Stimulated activated CD4-positive, alpha-beta T cell treated with anti-CD3 and anti-CD28 coated beads, Interleukin-15, amount 100 ng/mL, for 24 hours (primary cell): Measurements from ENCODE around the gene RAB5IF.
"Not testable (repeated sequence)": the region's sequence is repeated elsewhere in the genome, so short reads cannot be mapped to it uniquely, and the experiment has no call there.

Experiments used
- DNase-seq: peaks from one replicate; pipeline ENCODE4 v3.0.0-alpha.2; 2020

The RAB5IF gene

DNA sequence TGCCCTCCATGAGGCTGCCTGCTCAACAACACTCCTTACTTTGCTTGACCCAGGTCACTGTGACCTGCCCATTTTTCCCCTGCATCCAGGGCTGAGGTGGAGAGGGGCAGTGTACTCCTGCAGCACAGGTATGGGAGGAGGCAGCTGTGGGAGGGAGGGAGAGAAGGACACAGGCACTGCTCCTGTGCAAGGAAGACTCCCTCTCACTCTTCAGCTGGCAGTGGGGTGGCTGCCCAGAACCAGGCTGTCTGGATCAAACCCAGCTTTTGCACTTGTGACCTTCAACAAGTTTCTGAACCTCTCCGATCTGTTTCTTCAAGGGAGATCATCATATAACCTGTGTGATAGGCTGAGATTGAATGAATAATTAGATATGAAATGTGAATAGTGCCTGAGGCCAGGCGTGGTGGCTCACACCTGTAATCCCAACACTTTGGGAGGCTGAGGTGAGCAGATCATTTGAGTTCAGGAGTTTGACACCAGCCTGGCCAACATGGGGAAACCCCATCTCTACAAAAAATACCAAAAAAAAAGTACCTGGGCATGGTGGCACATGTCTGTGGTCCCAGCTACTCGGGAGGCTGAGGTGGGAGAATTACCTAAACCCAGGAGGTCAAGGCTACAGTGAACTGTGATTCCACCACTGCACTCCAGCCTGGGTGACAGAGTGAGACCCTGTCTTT lies 18.1 kb upstream of the RAB5IF start:
- no peak for DNase-seq

DNA sequence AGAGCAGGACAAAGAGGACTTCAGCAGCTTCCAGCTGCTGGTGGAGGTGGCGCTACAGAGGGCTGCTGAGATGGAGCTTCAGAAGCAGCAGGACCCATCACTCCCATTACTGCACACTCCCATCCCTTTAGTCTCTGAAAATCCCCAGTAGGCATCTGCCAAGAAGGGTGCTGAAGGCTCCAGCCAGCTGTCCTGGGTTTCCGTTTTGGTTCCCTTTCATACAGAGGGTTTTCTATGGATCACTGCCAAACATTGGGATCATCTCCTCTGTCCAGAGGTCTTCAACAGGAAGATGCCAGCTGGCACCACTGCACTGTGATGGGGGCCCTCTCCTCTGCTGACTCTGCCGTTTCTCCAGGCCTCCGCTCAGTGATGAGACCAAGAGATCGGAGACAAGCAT lies 14.3 kb upstream of the RAB5IF start:
- DNase-seq = no peak

GRCh38 chr20:36591854-36592641 lies 13.5 kb upstream of the RAB5IF start:
- peak; percentile 60 for DNase-seq

DNA sequence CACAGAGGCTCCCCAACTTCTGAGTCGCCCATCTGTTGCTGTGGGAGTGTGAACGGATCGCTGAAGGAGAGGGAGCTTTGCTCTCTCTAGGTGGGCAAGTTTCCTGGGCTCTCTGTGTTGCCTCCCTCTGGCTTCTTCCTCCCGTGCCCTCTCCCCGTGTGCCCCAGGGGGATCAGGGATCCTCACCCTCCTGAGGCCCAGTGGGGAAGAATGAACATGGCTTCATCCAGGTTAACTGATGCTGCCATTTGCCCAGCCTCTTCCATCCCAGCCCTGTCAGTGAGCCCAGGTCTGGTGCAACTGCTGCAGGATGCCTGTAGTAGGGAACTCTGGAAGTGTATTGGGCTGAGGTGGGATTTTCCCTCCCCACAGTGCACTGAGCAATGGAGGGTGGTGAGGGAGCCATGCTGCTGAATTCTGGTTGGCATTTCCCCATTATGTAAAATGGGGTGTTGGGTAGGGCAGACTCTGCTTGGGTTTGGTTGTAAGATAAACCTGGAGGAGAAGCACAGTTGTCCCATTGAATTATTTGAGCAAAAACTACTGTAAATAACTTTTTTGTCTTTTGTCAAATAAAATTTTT lies 12.1 kb upstream of the RAB5IF start:
- no peak for DNase-seq

DNA sequence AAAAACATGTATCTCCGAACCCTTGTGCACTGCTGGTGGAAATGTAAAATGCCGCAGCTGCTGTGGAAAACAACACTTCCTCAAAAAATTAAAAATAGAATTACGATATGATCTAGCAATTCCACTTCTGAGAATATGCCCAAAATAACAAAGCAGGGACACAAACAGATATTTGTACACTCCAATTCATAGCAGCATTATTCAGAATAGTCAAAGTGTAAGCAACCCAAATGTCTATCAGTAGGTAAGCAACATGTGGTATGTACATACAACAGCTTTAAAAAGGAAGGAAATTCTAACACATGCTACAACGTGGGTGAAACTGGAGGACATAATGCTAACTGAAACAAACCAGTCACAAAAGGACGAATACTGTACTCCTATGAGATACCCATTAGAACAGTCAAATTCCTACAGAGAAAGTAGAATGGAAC lies 5.7 kb upstream of the RAB5IF start:
- no peak for DNase-seq

DNA sequence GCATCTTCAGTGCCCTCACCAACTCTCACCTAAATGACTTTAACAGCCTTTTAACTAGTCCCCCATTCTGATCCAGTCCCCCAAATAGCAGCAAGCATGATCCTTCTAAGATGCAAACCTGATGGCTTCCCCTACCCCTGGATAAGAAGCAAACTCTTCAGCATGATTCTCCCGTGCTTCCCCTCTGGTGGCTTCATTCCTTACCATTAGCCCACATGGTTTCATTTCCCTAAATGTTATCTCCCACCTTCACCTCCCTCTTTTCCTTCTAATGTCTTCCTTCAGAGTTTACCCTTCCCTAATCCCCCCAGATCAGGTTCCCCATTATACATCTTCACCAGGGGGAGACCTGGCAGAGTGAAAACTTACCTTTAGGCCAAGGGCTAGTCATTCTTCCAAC lies 4.0 kb upstream of the RAB5IF start:
- no peak for DNase-seq

DNA sequence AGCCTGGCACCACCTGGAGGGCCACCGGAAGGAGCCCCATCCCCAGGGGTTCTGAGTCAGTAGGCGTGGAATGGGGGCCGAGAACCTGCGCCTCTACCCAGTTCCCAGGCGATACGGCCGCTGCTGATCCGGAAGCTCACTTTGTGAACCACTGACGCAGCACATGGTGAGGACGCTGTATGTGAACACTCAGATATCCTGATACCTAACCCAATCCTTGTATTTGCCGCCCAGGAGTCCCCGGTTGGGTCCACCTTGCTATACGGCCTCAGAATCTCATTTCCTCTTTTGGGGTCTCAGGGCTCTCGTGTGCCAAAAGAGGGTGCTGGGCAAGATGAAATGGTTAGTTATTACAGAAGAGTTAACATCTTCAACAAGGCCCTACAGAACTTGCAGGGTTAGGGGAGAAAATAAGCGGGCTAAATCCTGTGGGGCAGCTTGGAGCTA lies 604 bp upstream of the RAB5IF start:
- DNase-seq = peak; percentile 64

DNA sequence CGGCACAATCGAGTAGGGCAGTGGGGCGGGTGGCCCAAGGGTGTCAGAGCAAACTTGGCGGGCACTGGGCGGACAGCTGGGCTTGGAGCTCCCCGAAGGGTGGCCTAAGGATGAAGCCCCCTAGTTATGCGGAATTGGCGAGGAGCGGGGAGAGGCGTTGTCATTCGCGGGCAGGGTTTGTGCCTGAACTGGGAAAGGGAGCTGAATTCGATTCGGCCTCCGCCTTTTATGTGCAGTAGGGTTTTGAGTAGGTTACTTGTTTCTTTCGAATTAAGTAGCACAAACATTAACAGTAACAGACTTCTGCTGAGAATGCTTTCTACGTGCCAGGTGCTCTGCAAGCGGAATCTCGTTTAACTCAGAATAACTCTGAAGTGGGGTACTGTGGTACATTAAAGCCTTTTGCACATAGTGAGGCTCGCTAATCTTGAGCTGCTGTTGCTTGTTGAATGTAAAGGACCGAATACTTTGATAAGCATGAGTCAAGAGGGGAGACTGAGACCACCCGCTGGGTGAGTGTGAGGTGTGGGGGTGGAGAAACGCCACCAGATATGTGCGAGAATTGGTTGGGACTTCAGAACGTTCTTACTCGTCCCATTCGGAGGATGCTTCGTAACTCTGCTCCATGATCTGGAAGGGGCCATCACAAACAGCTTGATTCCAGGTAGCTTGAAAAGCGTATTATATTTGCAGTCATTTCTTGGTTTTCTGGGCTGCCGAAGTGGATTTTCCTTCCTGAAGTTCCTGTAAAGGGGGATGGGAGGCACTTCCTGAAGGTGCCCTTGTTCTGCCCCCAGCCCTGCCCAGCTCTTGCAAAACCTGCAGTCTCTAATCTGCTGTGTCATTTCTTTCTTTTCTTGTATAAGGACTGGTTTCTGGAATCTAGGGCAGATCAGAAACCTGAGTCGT lies 833 bp downstream of the RAB5IF start:
- peak; percentile 31 for DNase-seq

DNA sequence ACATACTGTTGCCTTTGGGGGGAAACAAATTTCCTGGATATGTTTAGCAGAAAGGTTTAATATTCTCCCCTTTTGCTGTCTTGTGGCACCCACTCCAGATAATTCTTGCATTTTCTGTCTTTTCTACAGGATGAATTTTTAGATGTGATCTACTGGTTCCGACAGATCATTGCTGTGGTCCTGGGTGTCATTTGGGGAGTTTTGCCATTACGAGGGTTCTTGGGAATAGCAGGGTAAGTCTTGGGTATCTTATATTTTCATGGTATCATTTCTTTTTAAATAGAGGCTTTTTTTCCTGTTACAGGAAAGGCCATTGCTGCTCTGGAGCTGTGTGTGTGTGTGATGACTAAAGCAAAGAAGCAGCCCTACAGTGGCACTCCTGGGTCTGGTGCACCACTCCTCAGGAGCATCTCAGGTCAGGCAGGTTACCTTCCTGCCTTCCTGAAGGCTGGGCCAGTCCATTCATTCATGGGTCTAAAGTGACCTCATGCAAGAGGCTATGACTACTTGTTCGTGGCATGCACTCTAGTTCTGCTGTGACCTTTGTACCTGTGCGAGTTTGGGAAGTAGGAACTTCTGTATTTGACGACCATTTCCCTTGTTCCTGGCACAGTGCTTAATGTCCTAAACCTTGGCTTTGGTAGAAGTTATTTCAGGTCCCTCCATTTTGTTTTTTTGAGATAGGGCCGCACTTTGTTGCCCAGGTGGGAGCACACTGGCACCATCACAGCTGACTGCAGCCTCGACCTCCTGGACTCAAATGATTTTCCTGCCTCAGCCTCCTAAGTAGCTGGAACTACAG lies 2.2 kb downstream of the RAB5IF start:
- no peak for DNase-seq

GRCh38 chr20:36608388-36608728 lies 2.8 kb downstream of the RAB5IF start:
- DNase-seq = not testable (repeated sequence)

GRCh38 chr20:36611625-36612024 lies 6.0 kb downstream of the RAB5IF start:
- no peak for DNase-seq

GRCh38 chr20:36613974-36614373 lies 8.4 kb downstream of the RAB5IF start:
- no peak for DNase-seq

DNA sequence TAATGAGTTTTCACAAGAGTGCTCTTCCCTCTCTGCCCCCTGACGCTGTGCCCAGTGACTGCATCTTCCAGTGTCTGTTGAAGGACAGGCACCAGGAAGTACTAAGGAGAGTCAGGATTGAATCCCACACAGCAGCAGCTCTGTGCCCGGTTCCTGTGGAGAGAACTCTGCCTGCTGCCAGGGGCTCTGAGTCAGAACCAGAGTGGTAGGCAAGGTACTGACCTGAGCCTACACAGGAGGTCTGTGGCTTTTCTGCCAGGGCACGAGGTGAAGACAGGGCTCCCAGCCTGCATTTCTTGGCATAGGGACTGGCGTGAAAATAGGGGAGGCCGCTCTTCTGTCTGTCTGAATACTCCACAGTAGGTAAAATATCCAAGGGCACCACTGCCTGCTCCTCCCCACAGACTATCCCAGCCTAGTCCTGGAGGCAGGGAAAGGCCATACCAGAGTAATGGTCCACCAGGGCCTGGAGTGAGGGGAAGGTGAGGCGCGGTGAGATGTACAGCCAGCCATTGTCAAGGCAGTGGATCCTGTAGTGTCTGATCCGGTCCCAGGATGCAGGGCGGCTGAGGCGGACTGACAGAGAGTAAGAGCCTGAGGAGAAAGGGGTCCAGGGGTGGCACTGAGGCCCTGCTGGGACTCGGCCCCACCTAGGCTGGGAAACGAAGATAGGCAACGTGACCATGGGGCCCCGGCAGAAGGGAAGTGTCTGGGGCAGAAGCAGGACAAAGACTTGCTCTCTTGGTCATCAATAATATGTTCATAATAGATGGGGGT lies 9.4 kb downstream of the RAB5IF start:
- DNase-seq = no peak

- no peak for DNase-seq
These were observed 15.3 kb downstream of the RAB5IF start for GRCh38 chr20:36620917-36621316.

- DNase-seq = no peak
These were observed 17.9 kb downstream of the RAB5IF start for GRCh38 chr20:36623444-36623843.

DNA sequence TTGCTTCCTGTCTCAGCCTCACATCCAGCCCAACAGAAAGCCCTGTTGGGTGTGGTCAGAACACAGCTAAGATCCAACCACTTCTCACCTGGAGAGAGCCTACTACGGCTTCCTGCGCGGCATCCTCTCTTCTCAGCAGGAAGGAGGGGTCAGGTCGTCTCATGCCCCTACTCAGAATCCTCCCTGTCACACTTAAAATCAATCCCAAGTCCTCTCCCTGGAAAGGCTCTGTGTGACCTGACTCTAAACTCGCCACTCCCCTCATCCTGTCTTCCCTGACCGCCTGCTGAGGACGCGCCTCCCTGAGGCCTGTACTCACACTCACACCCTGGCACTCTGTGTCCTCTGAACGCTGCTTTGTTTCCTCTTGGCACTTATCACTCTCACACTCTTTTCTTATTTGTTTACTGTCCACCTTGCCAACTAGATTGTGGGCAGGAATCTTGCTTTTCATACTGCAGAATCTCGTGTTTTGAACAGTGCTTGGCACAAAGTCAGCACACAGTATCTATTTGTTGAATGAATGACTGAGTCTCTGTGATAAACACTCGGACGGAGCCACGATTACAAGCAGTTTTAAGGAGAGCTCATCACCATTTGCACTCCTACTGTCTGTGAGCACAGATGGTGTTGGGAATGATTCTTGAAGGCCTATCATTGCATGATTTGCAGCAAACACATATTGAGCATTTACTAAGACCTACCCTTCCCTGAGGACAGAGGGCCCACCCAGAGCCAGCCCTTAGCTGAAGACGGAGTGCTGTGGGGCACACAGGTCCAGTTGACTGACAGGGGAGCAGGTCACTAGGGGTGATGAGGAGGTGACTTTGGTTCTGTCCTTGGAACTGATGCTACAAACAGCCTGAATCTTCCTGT lies 18.7 kb downstream of the RAB5IF start:
- no peak for DNase-seq

- no peak for DNase-seq
These were observed 19.4 kb downstream of the RAB5IF start for GRCh38 chr20:36624944-36625324.

- no peak for DNase-seq
These were observed 22.5 kb downstream of the RAB5IF start for GRCh38 chr20:36628076-36628475.

GRCh38 chr20:36629719-36630681 lies 24.4 kb downstream of the RAB5IF start:
- DNase-seq = peak; percentile 59
